Stomach smooth muscle (tissue), 2 donors: ENCODE data around the gene RDM1.

Experiments used
- H3K27ac ChIP-seq: one replicate; pipeline ENCODE4 v1.7.0; 2013; ENCODE audit warnings: mild to moderate bottlenecking, low read length, inconsistent platforms
- H3K27me3 ChIP-seq, 2 donors: one replicate each; pipeline ENCODE4 v1.7.0; 2013; ENCODE audit warnings: low read length in 2 of 2; ENCODE audit not compliant: insufficient read depth in 2 of 2, control insufficient read depth in 1 of 2
- H3K36me3 ChIP-seq, 2 donors: one replicate each; pipeline ENCODE4 v1.7.0; 2013; ENCODE audit warnings: low read length in 2 of 2; ENCODE audit not compliant: control insufficient read depth in 2 of 2, insufficient read depth in 2 of 2
- H3K4me1 ChIP-seq: one replicate; pipeline ENCODE4 v1.7.0; 2013; ENCODE audit warnings: low read length; ENCODE audit not compliant: control insufficient read depth, insufficient read depth
- H3K4me3 ChIP-seq, 2 donors: one replicate each; pipeline ENCODE4 v1.7.0; 2013; ENCODE audit warnings: low read length in 2 of 2
- H3K9ac ChIP-seq, 2 donors: one replicate each; pipeline ENCODE4 v1.7.0; 2013; ENCODE audit warnings: low read length in 2 of 2, mild to moderate bottlenecking in 1 of 2
- H3K9me3 ChIP-seq, 2 donors: one replicate each; pipeline ENCODE4 v1.7.0; 2013; ENCODE audit warnings: low read length in 2 of 2; ENCODE audit not compliant: control insufficient read depth in 2 of 2
- donor health status: healthy.
- donor health status: Pancreatic carcinoma.

RDM1 gene

DNA sequence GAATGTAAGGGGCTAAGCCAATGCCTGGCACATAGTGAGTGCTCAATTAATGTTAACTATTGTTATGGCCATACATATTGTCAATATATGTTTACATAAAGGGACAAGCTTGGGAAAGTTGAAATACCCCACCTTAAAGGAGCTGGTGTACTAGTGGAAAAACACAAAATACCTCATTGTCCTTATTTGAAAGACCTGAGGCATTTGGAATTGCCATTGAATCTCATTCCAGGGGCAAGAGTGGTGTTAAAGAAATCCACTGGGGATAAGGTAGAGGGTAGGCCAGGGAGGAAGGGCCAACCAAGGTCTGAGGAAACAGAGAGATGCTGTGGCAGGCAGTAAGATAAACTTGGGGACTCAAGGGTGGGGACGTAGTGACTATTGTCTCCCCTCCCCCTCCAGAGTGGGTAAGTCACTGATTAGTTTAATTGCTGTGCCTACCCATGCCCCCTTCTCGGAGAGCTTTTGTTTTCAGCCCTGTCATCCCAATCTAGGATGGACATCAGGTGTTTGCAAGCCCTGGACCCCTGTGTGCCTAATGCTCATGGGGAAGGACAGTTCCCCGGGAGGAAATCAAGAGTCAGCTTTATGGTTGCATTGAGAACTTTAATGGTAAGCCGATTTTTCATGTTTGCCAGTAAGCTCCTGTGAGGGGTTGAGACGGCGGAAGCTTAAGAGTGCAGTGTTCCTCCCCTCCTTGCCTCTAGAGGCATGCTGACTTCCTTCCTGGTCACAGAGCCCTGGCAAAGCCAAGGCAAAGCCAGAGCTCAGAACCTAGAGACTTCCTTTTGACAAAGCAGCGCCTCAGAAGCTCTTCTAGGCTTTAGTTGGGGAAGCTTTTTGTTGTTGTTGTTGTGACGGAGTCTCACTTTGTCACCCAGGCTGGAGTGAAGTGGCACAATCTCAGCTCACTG lies 59.4 kb downstream of the RDM1 start:
- Histone ChIP-seq H3K36me3 (no peaks in the 10 kb centered on the region), H3K27ac (no peak overlapping the region), H3K9ac (no peak overlapping the region), H3K4me1 (no peaks in the 10 kb centered on the region), H3K27me3 (no peaks in the 10 kb centered on the region), H3K9me3 (no peaks in the 10 kb centered on the region), H3K4me3 (no peak overlapping the region)

DNA sequence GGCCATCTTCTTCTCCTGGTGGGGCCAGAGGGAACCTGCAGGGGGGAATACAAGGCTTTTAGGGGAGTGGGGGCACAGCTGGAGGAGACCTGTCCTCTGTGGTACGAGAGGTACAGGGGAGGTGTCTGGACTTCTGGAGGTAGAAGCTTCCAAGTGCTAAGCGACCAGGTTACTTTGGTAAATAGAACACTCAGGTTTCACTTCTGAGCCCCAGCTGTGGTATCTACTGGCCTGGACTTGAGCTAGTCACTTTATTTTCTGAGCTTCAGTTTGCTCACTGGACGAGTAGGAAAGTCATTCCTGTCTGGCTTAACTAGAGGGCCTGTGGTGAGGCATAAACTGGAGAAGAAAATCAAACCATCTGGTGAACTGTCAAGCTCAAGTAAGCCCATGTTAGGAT lies 61.8 kb downstream of the RDM1 start, which contains the start of gene HEATR9:
Gene HEATR9, minus strand, starts transcription at position 155 of the 400 bp plus-strand sequence. Its CDS starts 149 bp downstream, at position 6.
- Histone ChIP-seq H3K4me1 (no peaks in the 10 kb centered on the region), H3K9ac (no peak within 1 kb of the TSS), H3K27ac (no peak within 1 kb of the TSS), H3K9me3 (no peaks in the 10 kb centered on the region), H3K36me3 (peaks cover 0 to 4% of the 10 kb centered on the region in 2 donors), H3K4me3 (no peak within 1 kb of the TSS), H3K27me3 (no peaks in the 10 kb centered on the region)
